Endodermal cell (in vitro differentiated cells): ENCODE measurements around the gene CGB1. TPM values are rescaled to one million over a fixed set of nuclear protein-coding genes. Genes with fewer than 3 reads are reported as not detected.

Experiments
- DNase-seq: peaks from one replicate; pipeline ENCODE4 v3.0.0-alpha.2; 2017
- H3K27ac ChIP-seq: 2 replicates; pipeline ENCODE4 v1.5.1; 2013; ENCODE audit warnings: mild to moderate bottlenecking, low read depth, low read length, moderate library complexity
- H3K27me3 ChIP-seq: 2 replicates; pipeline ENCODE4 v1.6.1; 2013; ENCODE audit warnings: mild to moderate bottlenecking, low read length, moderate library complexity; ENCODE audit not compliant: insufficient read depth, control insufficient read depth, poor library complexity, severe bottlenecking
- H3K36me3 ChIP-seq: 2 replicates; pipeline ENCODE4 v1.7.0; 2013; ENCODE audit warnings: mild to moderate bottlenecking, low read length, moderate library complexity; ENCODE audit not compliant: control insufficient read depth, insufficient read depth
- H3K4me1 ChIP-seq: one replicate; pipeline ENCODE4 v1.7.0; 2013; ENCODE audit warnings: low read length; ENCODE audit not compliant: control insufficient read depth, insufficient read depth
- H3K4me3 ChIP-seq: 2 replicates; pipeline ENCODE4 v1.5.1; 2013; ENCODE audit warnings: mild to moderate bottlenecking, low read length, moderate library complexity
- H3K9ac ChIP-seq: 2 replicates; pipeline ENCODE4 v1.6.1; 2013; ENCODE audit warnings: mild to moderate bottlenecking, low read length, moderate library complexity; ENCODE audit not compliant: poor library complexity, severe bottlenecking; ENCODE audit errors: extremely low read depth
- H3K9me3 ChIP-seq: 2 replicates; pipeline ENCODE4 v1.6.1; 2013; ENCODE audit warnings: mild to moderate bottlenecking, low read length, moderate library complexity; ENCODE audit not compliant: control insufficient read depth
- H3K27ac Mint-ChIP-seq: 2 replicates; pipeline ENCODE4 v1.8.0; 2020; ENCODE audit warnings: mixed read lengths
- H3K27me3 Mint-ChIP-seq: 2 replicates; pipeline ENCODE4 v1.8.0; 2021; ENCODE audit warnings: mild to moderate bottlenecking, mixed read lengths; ENCODE audit not compliant: insufficient read depth
- H3K36me3 Mint-ChIP-seq: 2 replicates; pipeline ENCODE4 v1.8.0; 2020; ENCODE audit warnings: low read depth, mixed read lengths
- H3K4me1 Mint-ChIP-seq: 2 replicates; pipeline ENCODE4 v1.8.0; 2020; ENCODE audit warnings: mixed read lengths
- H3K4me3 Mint-ChIP-seq: 2 replicates; pipeline ENCODE4 v1.8.0; 2020; ENCODE audit warnings: mild to moderate bottlenecking, moderate library complexity, mixed read lengths
- H3K9me3 Mint-ChIP-seq: 2 replicates; pipeline ENCODE4 v1.8.0; 2020; ENCODE audit warnings: mild to moderate bottlenecking, mixed read lengths
- CTCF ChIP-seq: fragments of 200-600 bp; sonication (generic); conservative IDR thresholded peaks from 2 replicates; pipeline ENCODE4 v1.5.0; 2021; ENCODE audit warnings: antibody characterized with exemption, mild to moderate bottlenecking
- WGBS, 2 experiments: methylation state at CpG; one replicate each; pipeline versions ENCODE4 v1.1.5 to v1.1.7; 2013; ENCODE audit warnings: missing lambda C conversion rate in 2 of 2, mixed read lengths in 1 of 2; ENCODE audit not compliant: insufficient coverage in 1 of 2, insufficient read length in 1 of 2; 5-methylcytosine and 5-hydroxymethylcytosine counted together
- total RNA-seq, 2 donors: library from RNA; stranded (reverse); fragmentation: NEBNext Ultra II Directional in 1 of 2; extraction: Animal tissue kit (Norgen Biotek cat#: 25700) in 1 of 2; gene quantifications; 2 replicates in 1 of 2; 3 replicates in 1 of 2; pipeline ENCODE4 v1.2.1, GENCODE V29; 2021

The CGB1 gene
- total RNA-seq, 2 donors from 2014 or later, result not detected

GRCh38 chr19:49004964-49005614, 31.6 kb downstream of the CGB1 start:
- no peaks in the 10 kb centered on the region for H3K4me1 Mint-ChIP-seq
- Histone ChIP-seq H3K36me3 (peaks cover 44% of the 10 kb centered on the region), H3K9me3 (no peaks in the 10 kb centered on the region), H3K27me3 (no peaks in the 10 kb centered on the region), H3K4me3 (no peak overlapping the region), H3K9ac (no peak overlapping the region), H3K4me1 (no peaks in the 10 kb centered on the region), H3K27ac (no peak overlapping the region)
- no peak for DNase-seq
- no peaks in the 10 kb centered on the region for H3K9me3 Mint-ChIP-seq
- no peak overlapping the region for H3K4me3 Mint-ChIP-seq
- WGBS, 2 experiments, result 90 to 92% methylated on average over 6 to 7 of the region's 7 CpGs
- peaks cover 27% of the 10 kb centered on the region for H3K36me3 Mint-ChIP-seq
- H3K27me3 Mint-ChIP-seq, result no peaks in the 10 kb centered on the region
- TF ChIP-seq CTCF, result no peak
- no peak overlapping the region for H3K27ac Mint-ChIP-seq

- Mint-ChIP-seq H3K4me1 (peaks cover 4% of the 10 kb centered on the region), H3K4me3 (no peak overlapping the region), H3K36me3 (peaks cover 30% of the 10 kb centered on the region), H3K9me3 (no peaks in the 10 kb centered on the region), H3K27me3 (no peaks in the 10 kb centered on the region), H3K27ac (no peak overlapping the region)
- no peak for DNase-seq
- Histone ChIP-seq H3K9me3 (no peaks in the 10 kb centered on the region), H3K4me1 (no peaks in the 10 kb centered on the region), H3K4me3 (no peak overlapping the region), H3K27me3 (no peaks in the 10 kb centered on the region), H3K27ac (no peak overlapping the region), H3K36me3 (peaks cover 53% of the 10 kb centered on the region), H3K9ac (no peak overlapping the region)
- TF ChIP-seq CTCF, result no peak
- WGBS, 2 experiments, result 95 to 96% methylated on average over 15 of the region's 15 CpGs
These were observed 32.6 kb downstream of the CGB1 start for GRCh38 chr19:49004133-49004532.

GRCh38 chr19:48999481-49000325, 37.0 kb downstream of the CGB1 start:
- Mint-ChIP-seq H3K36me3 (peaks cover 23% of the 10 kb centered on the region), H3K4me3 (no peak overlapping the region), H3K9me3 (no peaks in the 10 kb centered on the region), H3K27me3 (no peaks in the 10 kb centered on the region), H3K4me1 (peaks cover 10% of the 10 kb centered on the region), H3K27ac (peak overlapping the region; percentile 83)
- H3K27me3 ChIP-seq, result no peaks in the 10 kb centered on the region
- no peak overlapping the region for H3K27ac ChIP-seq
- H3K9ac ChIP-seq, result no peak overlapping the region
- no peaks in the 10 kb centered on the region for H3K4me1 ChIP-seq
- peak; percentile 91 for TF ChIP-seq CTCF
- H3K9me3 ChIP-seq, result no peaks in the 10 kb centered on the region
- DNase-seq, result peak; percentile 95
- H3K4me3 ChIP-seq, result no peak overlapping the region
- WGBS, 2 experiments, result 54 to 60% methylated on average over 13 to 16 of the region's 16 CpGs
- H3K36me3 ChIP-seq, result peaks cover 39% of the 10 kb centered on the region
